Heart left ventricle (tissue), 16 donors: ENCODE measurements around the gene PML. TPM values are rescaled to one million over a fixed set of nuclear protein-coding genes. Genes with fewer than 3 reads are reported as not detected.

Source experiments
- ATAC-seq, 4 donors: fragments of 200-7000 bp; cut with Tn5 transposase; one replicate each; pipeline ENCODE4 v1.9.1; 2020 to 2022; ENCODE audit warnings: moderate library complexity in 4 of 4, mild to moderate bottlenecking in 3 of 4, moderate number of reproducible peaks in 1 of 4
- DNase-seq, 5 donors: peaks; one replicate each; pipeline ENCODE4 v3.0.0-alpha.2; 2020
- H3K27ac ChIP-seq, 12 donors: fragments of 200-600 bp; sonication (generic) in 4 of 12; one replicate each; pipeline versions ENCODE4 v1.5.0 to v1.8.0; 2016 to 2022; ENCODE audit warnings: mild to moderate bottlenecking in 2 of 12
- H3K27me3 ChIP-seq, 9 donors: fragments of 200-600 bp; sonication (generic) in 2 of 9; one replicate each; pipeline versions ENCODE4 v1.5.1 to v1.8.0; 2016 to 2022; ENCODE audit warnings: mild to moderate bottlenecking in 3 of 9
- H3K36me3 ChIP-seq, 9 donors: fragments of 200-600 bp; sonication (generic) in 2 of 9; one replicate each; pipeline versions ENCODE4 v1.5.0 to v1.8.0; 2018 to 2022; ENCODE audit warnings: mild to moderate bottlenecking in 2 of 9
- H3K4me1 ChIP-seq, 12 donors: fragments of 200-600 bp; sonication (generic) in 4 of 12; one replicate each; pipeline versions ENCODE4 v1.5.0 to v1.8.0; 2016 to 2022; ENCODE audit warnings: mild to moderate bottlenecking in 3 of 12
- H3K4me3 ChIP-seq, 12 donors: fragments of 200-600 bp; sonication (generic) in 4 of 12; one replicate each; pipeline versions ENCODE4 v1.5.0 to v1.8.0; 2017 to 2022; ENCODE audit warnings: mild to moderate bottlenecking in 9 of 12, moderate library complexity in 4 of 12
- H3K9me3 ChIP-seq, 12 donors: fragments of 200-600 bp; sonication (generic) in 4 of 12; one replicate each; pipeline versions ENCODE4 v1.5.0 to v1.8.0; 2016 to 2022; ENCODE audit warnings: mild to moderate bottlenecking in 1 of 12
- CTCF ChIP-seq, 12 donors: fragments of 200-600 bp; sonication (generic) in 4 of 12; IDR thresholded peaks; one replicate each; pipeline versions ENCODE4 v1.5.0 to v1.8.0; 2018 to 2022; ENCODE audit warnings: antibody characterized with exemption in 12 of 12, mild to moderate bottlenecking in 5 of 12
- POLR2A ChIP-seq, 2 donors: fragments of 450-650 bp; IDR thresholded peaks; one replicate each; pipeline ENCODE4 v1.6.1; 2017; ENCODE audit warnings: antibody characterized with exemption in 2 of 2, mild to moderate bottlenecking in 2 of 2, moderate library complexity in 2 of 2
- WGBS, 4 donors: extraction: QIAGEN DNeasy Blood & Tissue Kit in 2 of 4; methylation state at CpG; one replicate each; pipeline versions ENCODE4 v1.1.5 to v1.1.7; 2013 to 2018; 5-methylcytosine and 5-hydroxymethylcytosine counted together
- intact Hi-C, 10 donors: fragments of 100-400 bp; cut with DNase I; formaldehyde crosslinking; loops; one replicate each; pipeline versions ENCODE4 v1.11.1 to v1.14.2; 2022
- polyA plus RNA-seq, 2 donors: library from polyadenylated mRNA; stranded (reverse); fragments of 200-250 nt; gene quantifications; one replicate each; pipeline ENCODE4 v1.2.3, GENCODE V29; 2013
- total RNA-seq, 9 donors: library from RNA; depleted of rRNA in 2 of 9; stranded (reverse); fragments of >200 nt in 2 of 9; fragmentation: NEBNext Ultra II Directional in 3 of 9; extraction: Animal tissue kit (Norgen Biotek cat#: 25700) in 3 of 9; gene quantifications; one replicate each; pipeline versions ENCODE4 v1.1.0 to v1.2.4, GENCODE V29; 2016 to 2023
- donor health status: ischemic (EF 13 %, LVEDD 7.1; RV severe dilation, severe dysfunction).
- donor health status: healthy with polysubstance abuse.
- donor health status: DM: no; HTN: yes; CAD: no.
- donor health status: DM: no; HTN: no; CAD: no.
- donor health status: ischemic (EF 25% LVEDD 6.9; RV normal size, moderate dysfunction).
- donor health status: ischemic (EF 25% LVEDD 5.7; RV mildly dilated, moderate dysfunction).
- donor health status: healthy.
- donor health status: DM: yes; HTN: yes; CAD: no.
- donor health status: ischemic (EF 35%, LVEDD 5.7; RV mildly dilated, moderate dysfunction).
- donor health status: nonischemic (EF 11% LVEDD 7.7; RV severe dilation, severe dysfunction).
- donor health status: DM: yes; HTN: yes; CAD: no.
- donor health status: PGD.
- donor health status: ischemic (EF 29% LVEDD 5.4; RV normal size, mild dysfunction).
- donor health status: nonischemic (EF 23%, LVEDD 6.1; RV moderate dilation, normal function).

Gene PML
- total and polyA plus RNA-seq, 11 donors = 17.0 to 68.7 (median 25.4) TPM

GRCh38 chr15:73955326-73955725 lies 39.2 kb upstream of the PML start:
- H3K27ac ChIP-seq = no peak overlapping the region

GRCh38 chr15:73955861-73956742 lies 38.4 kb upstream of the PML start:
- H3K27me3 ChIP-seq = no peaks in the 10 kb centered on the region
- H3K4me1 ChIP-seq = peaks cover 8 to 53% (median 35%) of the 10 kb centered on the region in 12 donors
- no peak overlapping the region for H3K4me3 ChIP-seq
- intact Hi-C loops = loop anchor here in 1 of 10 donors (10.0 kb wide), 1 partner anchor 61 kb away; no protein-coding TSS in a partner anchor
- peak overlapping the region in 4 of 12 donors; percentile 5 to 57 (median 38) for H3K27ac ChIP-seq
- no peaks in the 10 kb centered on the region for H3K9me3 ChIP-seq
- DNase-seq (peak in 1 of 5 donors; percentile 16), ATAC-seq (peak in 1 of 4 donors; percentile 1)
- no peak for TF ChIP-seq CTCF (IDR thresholded peaks at IDR 0.05)
- TF ChIP-seq POLR2A (IDR thresholded peaks at IDR 0.05) = no peak
- H3K36me3 ChIP-seq = peaks cover 0 to 9% (median 0%) of the 10 kb centered on the region in 9 donors
- WGBS, 4 donors = 87 to 89% (median 88%) methylated on average over 11 to 12 of the region's 12 CpGs

More at GRCh38 chr15:73955326-73955725, 39.2 kb upstream of the PML start:
- TF ChIP-seq POLR2A (IDR thresholded peaks at IDR 0.05) = no peak
- no peak for TF ChIP-seq CTCF (IDR thresholded peaks at IDR 0.05)
- Histone ChIP-seq H3K9me3 (no peaks in the 10 kb centered on the region), H3K4me3 (no peak overlapping the region), H3K36me3 (peaks cover 0 to 9% (median 0%) of the 10 kb centered on the region in 9 donors), H3K27me3 (no peaks in the 10 kb centered on the region), H3K4me1 (peaks cover 9 to 61% (median 41%) of the 10 kb centered on the region in 12 donors)
- ATAC-seq (no peak), DNase-seq (peak in 1 of 5 donors; percentile 15)
- WGBS, 4 donors = 88 to 96% (median 90%) methylated on average over 4 of the region's 4 CpGs
- intact Hi-C loops = loop anchor here in 1 of 10 donors (10.0 kb wide), 1 partner anchor 61 kb away; no protein-coding TSS in a partner anchor

- Histone ChIP-seq H3K4me1 (peaks cover 2 to 47% (median 30%) of the 10 kb centered on the region in 12 donors), H3K36me3 (peaks cover 0 to 9% (median 0%) of the 10 kb centered on the region in 9 donors), H3K27ac (peak overlapping the region in 4 of 12 donors; percentile 28 to 57 (median 39)), H3K27me3 (no peaks in the 10 kb centered on the region), H3K9me3 (no peaks in the 10 kb centered on the region), H3K4me3 (no peak overlapping the region)
- ATAC-seq (peak; percentile 12 to 66 (median 30)), DNase-seq (peak in 1 of 5 donors; percentile 47)
- no peak for TF ChIP-seq CTCF (IDR thresholded peaks at IDR 0.05)
- no peak for TF ChIP-seq POLR2A (IDR thresholded peaks at IDR 0.05)
- intact Hi-C loops = loop anchor here in 1 of 10 donors (10.0 kb wide), 1 partner anchor 62 kb away; no protein-coding TSS in a partner anchor
- WGBS, 4 donors = 56 to 80% (median 60%) methylated on average over 9 of the region's 9 CpGs
Measured at GRCh38 chr15:73956743-73957135, 37.8 kb upstream of the PML start.

- TF ChIP-seq POLR2A (IDR thresholded peaks at IDR 0.05) (no peak), CTCF (IDR thresholded peaks at IDR 0.05) (no peak)
- 83 to 88% (median 85%) methylated on average over 8 of the region's 8 CpGs for WGBS, 4 donors
- Histone ChIP-seq H3K9me3 (no peaks in the 10 kb centered on the region), H3K36me3 (peaks cover 0 to 8% (median 0%) of the 10 kb centered on the region in 9 donors), H3K27ac (peak overlapping the region in 4 of 12 donors; percentile 28 to 57 (median 39)), H3K4me3 (no peak overlapping the region), H3K27me3 (no peaks in the 10 kb centered on the region), H3K4me1 (peaks cover 0 to 42% (median 24%) of the 10 kb centered on the region in 12 donors)
- ATAC-seq (no peak), DNase-seq (no peak)
- intact Hi-C loops = loop anchor here in 1 of 10 donors (10.0 kb wide), 1 partner anchor 62 kb away; no protein-coding TSS in a partner anchor
Measured at GRCh38 chr15:73957276-73957675, 37.2 kb upstream of the PML start.
